PC-9 (cell line): ENCODE measurements around the gene DBH. TPM values are rescaled to one million over a fixed set of nuclear protein-coding genes. Genes with fewer than 3 reads are reported as not detected.

Experiments
- BruUV-seq: library from RNA; stranded (reverse); fragments of 400-500 nt; replicated peaks from 2 replicates; lab custom pipeline; 2021; lab: Mats Ljungman, UMichigan
- CTCF ChIA-PET: fragments of 300-600 bp; sonication (Branson Sonifier 250); formaldehyde crosslinking; loops from one replicate; lab custom pipeline; 2022; ENCODE audit warnings: antibody characterized with exemption; lab: Charles Lee
- POLR2A ChIA-PET: fragments of 300-600 bp; sonication (Branson Sonifier 250); formaldehyde crosslinking; loops from one replicate; lab custom pipeline; 2022; ENCODE audit warnings: antibody characterized with exemption; ENCODE audit not compliant: unreplicated experiment; lab: Charles Lee
- DNase-seq, 2 experiments: peaks; one replicate each; pipeline versions ENCODE4 v3.0.0 to v3.0.0-alpha.2; 2015 to 2022; ENCODE audit warnings: mixed read lengths in 1 of 2
- H2AFZ ChIP-seq: fragments of 200-600 bp; sonication (generic); 2 replicates; pipeline ENCODE4 v1.8.1; 2017; ENCODE audit warnings: antibody characterized with exemption
- H3F3A ChIP-seq: fragments of 200-600 bp; sonication (generic); 2 replicates; pipeline ENCODE4 v1.8.1; 2017; ENCODE audit warnings: antibody characterized with exemption, mild to moderate bottlenecking, low read depth; ENCODE audit not compliant: insufficient read depth
- H3K27ac ChIP-seq: fragments of 200-600 bp; sonication (generic); 2 replicates; pipeline ENCODE4 v1.6.1; 2016; ENCODE audit warnings: mixed run types
- H3K27me3 ChIP-seq: fragments of 200-600 bp; sonication (generic); 2 replicates; pipeline ENCODE4 v1.6.1; 2016; ENCODE audit warnings: low read depth, mixed run types; ENCODE audit not compliant: insufficient read depth
- H3K36me3 ChIP-seq: fragments of 200-600 bp; sonication (generic); 2 replicates; pipeline ENCODE4 v1.6.1; 2016; ENCODE audit warnings: low read depth, mixed run types
- H3K4me1 ChIP-seq: fragments of 200-600 bp; sonication (generic); replicated peaks from 2 replicates; pipeline ENCODE4 v1.6.1; 2016; ENCODE audit warnings: mixed run types; ENCODE audit not compliant: insufficient read depth
- H3K4me2 ChIP-seq: fragments of 200-600 bp; sonication (generic); 2 replicates; pipeline ENCODE4 v1.6.1; 2017; ENCODE audit warnings: mixed run types
- H3K4me3 ChIP-seq: fragments of 200-600 bp; sonication (generic); 2 replicates; pipeline ENCODE4 v1.6.1; 2016; ENCODE audit warnings: mixed run types
- H3K79me2 ChIP-seq: fragments of 200-600 bp; sonication (generic); 2 replicates; pipeline ENCODE4 v1.6.1; 2017; ENCODE audit warnings: low read depth, mixed run types
- H3K9me2 ChIP-seq: fragments of 200-600 bp; sonication (generic); 2 replicates; pipeline ENCODE4 v1.8.1; 2017; ENCODE audit warnings: mild to moderate bottlenecking; ENCODE audit not compliant: insufficient read depth
- H3K9me3 ChIP-seq: fragments of 200-600 bp; sonication (generic); 2 replicates; pipeline ENCODE4 v1.8.1; 2016; ENCODE audit warnings: low read depth; ENCODE audit not compliant: insufficient read depth
- H4K20me1 ChIP-seq: fragments of 200-600 bp; sonication (generic); 2 replicates; pipeline ENCODE4 v1.8.1; 2017; ENCODE audit not compliant: insufficient read depth
- EZH2 ChIP-seq: fragments of 200-600 bp; sonication (generic); IDR thresholded peaks from 2 replicates; pipeline ENCODE4 v1.8.0; 2017; ENCODE audit warnings: antibody characterized with exemption, low read depth
- intact Hi-C: fragments of 100-400 bp; cut with micrococcal nuclease; formaldehyde crosslinking; loops from one replicate; pipeline ENCODE4 v1.10.0; 2022; ENCODE audit not compliant: unreplicated experiment
- total RNA-seq: library from RNA; stranded (reverse); gene quantifications from 2 replicates; pipeline ENCODE4 v1.2.3, GENCODE V29; 2021
- TF ChIP-seq, protein P1 (sequence below): fragments of 200-600 bp; sonication (generic); conservative IDR thresholded peaks from 2 replicates; pipeline ENCODE4 v1.6.1; 2017; ENCODE audit warnings: mixed run types, antibody characterized with exemption, mild to moderate bottlenecking, moderate library complexity

The DBH gene
- total RNA-seq, 1 experiment from 2014 or later, result not detected

DNA sequence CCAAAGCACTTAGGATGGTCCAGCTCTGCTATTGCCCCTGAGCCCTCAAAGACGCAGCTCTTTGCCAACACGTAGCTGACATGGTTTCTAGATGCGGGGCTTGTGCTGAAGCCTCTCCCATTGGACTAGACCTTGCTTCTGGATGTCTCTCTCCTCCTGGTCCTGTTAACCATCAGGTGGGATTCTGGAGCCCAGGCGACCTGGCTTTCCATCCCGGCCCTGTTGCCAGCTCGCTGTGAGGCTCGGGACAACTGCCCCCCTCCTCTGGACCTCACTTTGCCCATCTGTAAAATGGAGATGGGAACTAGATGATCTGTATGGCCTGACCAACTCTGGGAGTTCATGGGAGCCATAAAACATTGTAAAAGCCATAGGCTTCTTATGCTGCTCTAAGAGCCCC lies 4.0 kb downstream of the DBH start:
- H3K27me3 ChIP-seq, result peaks cover 100% of the 10 kb centered on the region
- H3K36me3 ChIP-seq, result no peaks in the 10 kb centered on the region
- H3K79me2 ChIP-seq, result no peaks in the 10 kb centered on the region
- no peak overlapping the region for H3K27ac ChIP-seq
- no peak overlapping the region for H3K4me2 ChIP-seq
- ChIA-PET POLR2A (no interaction called here), CTCF (no interaction called here)
- intact Hi-C loops, result no loop called here
- TF ChIP-seq EZH2, result no peak
- TF ChIP-seq, protein P1, sequence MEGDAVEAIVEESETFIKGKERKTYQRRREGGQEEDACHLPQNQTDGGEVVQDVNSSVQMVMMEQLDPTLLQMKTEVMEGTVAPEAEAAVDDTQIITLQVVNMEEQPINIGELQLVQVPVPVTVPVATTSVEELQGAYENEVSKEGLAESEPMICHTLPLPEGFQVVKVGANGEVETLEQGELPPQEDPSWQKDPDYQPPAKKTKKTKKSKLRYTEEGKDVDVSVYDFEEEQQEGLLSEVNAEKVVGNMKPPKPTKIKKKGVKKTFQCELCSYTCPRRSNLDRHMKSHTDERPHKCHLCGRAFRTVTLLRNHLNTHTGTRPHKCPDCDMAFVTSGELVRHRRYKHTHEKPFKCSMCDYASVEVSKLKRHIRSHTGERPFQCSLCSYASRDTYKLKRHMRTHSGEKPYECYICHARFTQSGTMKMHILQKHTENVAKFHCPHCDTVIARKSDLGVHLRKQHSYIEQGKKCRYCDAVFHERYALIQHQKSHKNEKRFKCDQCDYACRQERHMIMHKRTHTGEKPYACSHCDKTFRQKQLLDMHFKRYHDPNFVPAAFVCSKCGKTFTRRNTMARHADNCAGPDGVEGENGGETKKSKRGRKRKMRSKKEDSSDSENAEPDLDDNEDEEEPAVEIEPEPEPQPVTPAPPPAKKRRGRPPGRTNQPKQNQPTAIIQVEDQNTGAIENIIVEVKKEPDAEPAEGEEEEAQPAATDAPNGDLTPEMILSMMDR, result no peak
- H4K20me1 ChIP-seq, result no peaks in the 10 kb centered on the region; the same call in 1 of the 2 replicates
- H3K9me2 ChIP-seq, result no peaks in the 10 kb centered on the region
- no peaks in the 10 kb centered on the region for H3K4me1 ChIP-seq
- no peak for DNase-seq
- H3K4me3 ChIP-seq, result no peak overlapping the region
- no peaks in the 10 kb centered on the region for H3K9me3 ChIP-seq
- H3F3A ChIP-seq, result no peaks in the 10 kb centered on the region
- BruUV-seq, result no TSS peak
- H2AFZ ChIP-seq, result no peak overlapping the region

DNA sequence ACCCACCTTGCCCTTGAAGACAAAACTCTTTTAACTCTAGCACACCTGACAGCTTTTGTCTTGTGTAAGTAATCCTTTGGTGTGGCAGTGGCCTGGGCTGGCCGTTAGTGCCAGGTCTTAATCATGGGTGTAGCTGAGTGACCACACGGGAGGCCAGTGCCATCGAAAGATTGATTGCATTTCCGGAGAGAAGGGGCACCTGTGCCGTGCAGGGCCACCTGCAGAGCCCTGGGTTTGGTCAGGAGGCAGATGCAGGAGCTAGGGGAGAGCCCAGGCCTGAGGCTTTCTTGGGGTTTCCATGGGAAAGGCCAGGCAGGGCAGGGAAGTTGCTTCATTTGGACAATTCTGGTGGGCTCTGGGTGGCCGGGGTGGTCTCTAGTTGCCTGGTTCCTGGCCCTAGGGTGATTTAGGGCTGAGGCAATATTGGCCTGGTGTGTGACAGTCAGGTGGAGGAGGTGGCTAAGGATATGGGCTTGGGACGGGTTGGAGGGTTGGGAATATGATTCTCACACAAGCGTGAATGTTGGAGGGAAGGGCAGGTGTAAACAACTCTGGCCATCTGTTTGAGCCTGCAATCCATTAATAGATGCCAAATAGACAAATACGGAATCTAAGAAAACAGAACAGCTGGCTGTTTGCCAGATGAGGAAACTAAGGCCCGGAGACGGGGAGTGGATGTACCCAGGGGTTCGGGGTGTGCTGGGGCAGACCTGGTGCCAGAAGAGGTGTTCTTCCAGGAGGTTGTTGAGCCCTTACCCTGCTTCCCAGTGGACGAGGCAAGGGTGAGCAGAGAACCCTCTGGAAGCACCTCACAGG lies 4.6 kb downstream of the DBH start:
- CTCF ChIA-PET, result no interaction called here
- no peaks in the 10 kb centered on the region; the same call in 1 of the 2 replicates for H4K20me1 ChIP-seq
- no peaks in the 10 kb centered on the region for H3K4me1 ChIP-seq
- no peaks in the 10 kb centered on the region for H3K9me2 ChIP-seq
- H3K79me2 ChIP-seq, result no peaks in the 10 kb centered on the region
- H3K36me3 ChIP-seq, result no peaks in the 10 kb centered on the region
- no peak overlapping the region for H3K4me2 ChIP-seq
- BruUV-seq, result no TSS peak
- DNase-seq, result no peak
- H3K4me3 ChIP-seq, result no peak overlapping the region
- H2AFZ ChIP-seq, result no peak overlapping the region
- intact Hi-C loops, result no loop called here
- TF ChIP-seq, protein P1, result no peak
- no peak for TF ChIP-seq EZH2
- POLR2A ChIA-PET, result no interaction called here
- no peak overlapping the region for H3K27ac ChIP-seq
- peaks cover 100% of the 10 kb centered on the region for H3K27me3 ChIP-seq
- no peaks in the 10 kb centered on the region for H3K9me3 ChIP-seq
- no peaks in the 10 kb centered on the region for H3F3A ChIP-seq

DNA sequence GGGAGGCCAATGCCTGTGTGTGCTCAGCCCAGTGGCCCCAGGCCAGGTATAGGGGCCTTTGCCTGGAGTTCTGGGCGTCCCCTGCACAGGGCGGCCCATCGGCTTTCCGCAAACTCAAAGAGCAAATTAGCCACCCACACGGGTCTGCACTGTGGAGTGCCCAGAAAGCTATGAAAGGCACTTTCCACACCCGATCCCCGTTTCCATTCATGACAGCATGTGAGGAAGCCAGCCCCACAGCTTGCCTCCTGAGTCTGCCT lies 5.2 kb downstream of the DBH start:
- intact Hi-C loops, result no loop called here
- BruUV-seq, result no TSS peak
- Histone ChIP-seq H3K9me3 (no peaks in the 10 kb centered on the region), H3K27me3 (peaks cover 100% of the 10 kb centered on the region), H3K79me2 (no peaks in the 10 kb centered on the region), H3K4me3 (no peak overlapping the region), H3F3A (no peaks in the 10 kb centered on the region), H4K20me1 (no peaks in the 10 kb centered on the region; the same call in 1 of the 2 replicates), H2AFZ (no peak overlapping the region), H3K4me1 (no peaks in the 10 kb centered on the region), H3K27ac (no peak overlapping the region), H3K9me2 (no peaks in the 10 kb centered on the region), H3K4me2 (no peak overlapping the region), H3K36me3 (no peaks in the 10 kb centered on the region)
- TF ChIP-seq, protein P1, result no peak
- TF ChIP-seq EZH2, result no peak
- ChIA-PET CTCF (no interaction called here), POLR2A (no interaction called here)
- no peak for DNase-seq
